CD4-positive, alpha-beta T cell treated with Interleukin-12 subunit alpha and Interleukin-12 subunit beta, for 1 hour (primary cell): ENCODE measurements around the gene WASHC3.
"Not testable (repeated sequence)": the region's sequence is repeated elsewhere in the genome, so short reads cannot be mapped to it uniquely, and the experiment has no call there.

Source experiments
- DNase-seq: peaks from one replicate; pipeline ENCODE4 v3.0.0-alpha.2; 2020

Gene WASHC3

GRCh38 chr12:102050660-102051430, 10.9 kb downstream of the WASHC3 start:
- no peak for DNase-seq

GRCh38 chr12:102043928-102044327, 17.9 kb downstream of the WASHC3 start:
- DNase-seq, result peak; percentile 44

- no peak for DNase-seq
Observed at GRCh38 chr12:102033991-102034745, 27.6 kb downstream of the WASHC3 start.

GRCh38 chr12:102031852-102032251, 29.9 kb downstream of the WASHC3 start:
- DNase-seq, result no peak

- no peak for DNase-seq
Observed at GRCh38 chr12:102029141-102029540, 32.6 kb downstream of the WASHC3 start.

- DNase-seq, result no peak
Observed at GRCh38 chr12:102026728-102027127, 35.1 kb downstream of the WASHC3 start.

- no peak for DNase-seq
Observed at GRCh38 chr12:102024765-102025164, 37.0 kb downstream of the WASHC3 start.

GRCh38 chr12:102023343-102023930, 38.4 kb downstream of the WASHC3 start:
- no peak for DNase-seq

- DNase-seq, result no peak
Observed at GRCh38 chr12:102022286-102022685, 39.5 kb downstream of the WASHC3 start.

- DNase-seq, result no peak
Observed at GRCh38 chr12:102021540-102022246, 40.1 kb downstream of the WASHC3 start.

- DNase-seq, result not testable (repeated sequence)
Observed at GRCh38 chr12:102018607-102019006, 43.2 kb downstream of the WASHC3 start.

- DNase-seq, result no peak
Observed at GRCh38 chr12:102016472-102016871, 45.3 kb downstream of the WASHC3 start.

- DNase-seq, result peak; percentile 1
Observed at GRCh38 chr12:102010265-102010994, 51.4 kb downstream of the WASHC3 start.

GRCh38 chr12:102009796-102010195, 52.0 kb downstream of the WASHC3 start:
- no peak for DNase-seq

- no peak for DNase-seq
Observed at GRCh38 chr12:102008615-102009126, 53.1 kb downstream of the WASHC3 start.

GRCh38 chr12:102005256-102005655, 56.5 kb downstream of the WASHC3 start:
- no peak for DNase-seq

GRCh38 chr12:101997102-101997501, 64.7 kb downstream of the WASHC3 start:
- DNase-seq, result no peak

GRCh38 chr12:101995684-101996083, 66.1 kb downstream of the WASHC3 start:
- no peak for DNase-seq

- no peak for DNase-seq
Observed at GRCh38 chr12:101992091-101992490, 69.7 kb downstream of the WASHC3 start.

GRCh38 chr12:101982307-101982706, 79.5 kb downstream of the WASHC3 start:
- no peak for DNase-seq

- no peak for DNase-seq
Observed at GRCh38 chr12:101981868-101982267, 79.9 kb downstream of the WASHC3 start.

GRCh38 chr12:101968770-101969169, 93.0 kb downstream of the WASHC3 start:
- DNase-seq, result no peak
